PC-3 (cell line): Measurements from ENCODE around the gene FOLR2. TPM values are rescaled to one million over a fixed set of nuclear protein-coding genes. Genes with fewer than 3 reads are reported as not detected.

Experiments
- ATAC-seq: fragments of 200-7000 bp; cut with Tn5 transposase; 2 replicates; pipeline ENCODE4 v1.9.1; 2020; ENCODE audit warnings: mild to moderate bottlenecking, moderate library complexity
- BruUV-seq: library from RNA; stranded (reverse); fragments of 400-500 nt; replicated peaks from 2 replicates; lab custom pipeline; 2021; lab: Mats Ljungman, UMichigan
- CTCF ChIA-PET: fragments of 300-600 bp; sonication (Branson Sonifier 250); formaldehyde crosslinking; loops from one replicate; lab custom pipeline; 2022; ENCODE audit warnings: antibody characterized with exemption; lab: Charles Lee
- POLR2A ChIA-PET: fragments of 300-600 bp; sonication (Branson Sonifier 250); formaldehyde crosslinking; loops from one replicate; lab custom pipeline; 2022; ENCODE audit warnings: antibody characterized with exemption; ENCODE audit not compliant: unreplicated experiment; lab: Charles Lee
- DNase-seq: peaks from one replicate; pipeline ENCODE4 v3.0.0-alpha.2; 2015
- H2AFZ ChIP-seq: fragments of 300-600 bp; sonication (generic); 2 replicates; pipeline ENCODE4 v1.6.0; 2016; ENCODE audit warnings: antibody characterized with exemption, low read length
- H3F3A ChIP-seq: fragments of 300-600 bp; sonication (generic); one replicate; pipeline ENCODE4 v1.6.0; 2017; ENCODE audit warnings: antibody characterized with exemption, low read length, control low read depth, mild to moderate bottlenecking; ENCODE audit not compliant: unreplicated experiment
- H3K27ac ChIP-seq: fragments of 300-600 bp; sonication (generic); 2 replicates; pipeline ENCODE4 v1.5.1; 2016; ENCODE audit warnings: mild to moderate bottlenecking, low read length
- H3K27me3 ChIP-seq: fragments of 300-600 bp; sonication (generic); 2 replicates; pipeline ENCODE4 v1.6.1; 2016; ENCODE audit warnings: low read length, mixed read lengths
- H3K36me3 ChIP-seq: fragments of 300-600 bp; sonication (generic); 2 replicates; pipeline ENCODE4 v1.6.1; 2016; ENCODE audit warnings: low read depth, mixed run types, low read length, mixed read lengths
- H3K4me1 ChIP-seq: fragments of 300-600 bp; sonication (generic); 2 replicates; pipeline ENCODE4 v1.5.1; 2016; ENCODE audit warnings: low read length; ENCODE audit not compliant: insufficient read depth
- H3K4me2 ChIP-seq: fragments of 300-600 bp; sonication (generic); 2 replicates; pipeline ENCODE4 v1.6.0; 2016; ENCODE audit warnings: low read length
- H3K4me3 ChIP-seq: fragments of 300-600 bp; sonication (generic); 2 replicates; pipeline ENCODE4 v1.5.1; 2016; ENCODE audit warnings: mild to moderate bottlenecking, low read length, mixed read lengths
- H3K79me2 ChIP-seq: fragments of 300-600 bp; sonication (generic); 2 replicates; pipeline ENCODE4 v1.6.1; 2017; ENCODE audit warnings: low read length, mixed read lengths
- H3K9ac ChIP-seq: fragments of 300-600 bp; sonication (generic); 2 replicates; pipeline ENCODE4 v1.6.0; 2016; ENCODE audit warnings: mild to moderate bottlenecking, low read length
- H3K9me2 ChIP-seq: fragments of 300-600 bp; sonication (generic); replicated peaks from 2 replicates; pipeline ENCODE4 v1.6.1; 2016; ENCODE audit warnings: mixed run types, low read length, mixed read lengths
- H3K9me3 ChIP-seq: fragments of 300-600 bp; sonication (generic); 2 replicates; pipeline ENCODE4 v1.6.1; 2016; ENCODE audit warnings: low read length, mixed read lengths
- H4K20me1 ChIP-seq: fragments of 300-600 bp; sonication (generic); 2 replicates; pipeline ENCODE4 v1.6.1; 2016; ENCODE audit warnings: low read length, mixed read lengths
- EZH2 ChIP-seq: fragments of 300-600 bp; sonication (generic); IDR thresholded peaks from one replicate; pipeline ENCODE4 v1.6.1; 2017; ENCODE audit warnings: antibody characterized with exemption, mild to moderate bottlenecking, low read length; ENCODE audit not compliant: unreplicated experiment
- EZH2phosphoT487 ChIP-seq: fragments of 300-600 bp; sonication (generic); IDR thresholded peaks from 2 replicates; pipeline ENCODE4 v1.6.1; 2018; ENCODE audit warnings: mild to moderate bottlenecking, antibody characterized with exemption, low read length, borderline replicate concordance
- intact Hi-C: fragments of 100-400 bp; cut with micrococcal nuclease; formaldehyde crosslinking; loops from 2 replicates; pipeline ENCODE4 v1.9.0; 2023
- total RNA-seq: library from RNA; depleted of rRNA; stranded (reverse); fragments of >200 nt; gene quantifications from 2 replicates; pipeline ENCODE4 v1.2.3, GENCODE V29; 2014
- TF ChIP-seq, protein P1 (sequence below): fragments of 300-600 bp; sonication (generic); conservative IDR thresholded peaks from 2 replicates; pipeline ENCODE4 v1.5.1; 2017; ENCODE audit warnings: antibody characterized with exemption, low read depth, mild to moderate bottlenecking, low read length

FOLR2 gene
- total RNA-seq, 1 experiment from 2014 or later: not detected

DNA sequence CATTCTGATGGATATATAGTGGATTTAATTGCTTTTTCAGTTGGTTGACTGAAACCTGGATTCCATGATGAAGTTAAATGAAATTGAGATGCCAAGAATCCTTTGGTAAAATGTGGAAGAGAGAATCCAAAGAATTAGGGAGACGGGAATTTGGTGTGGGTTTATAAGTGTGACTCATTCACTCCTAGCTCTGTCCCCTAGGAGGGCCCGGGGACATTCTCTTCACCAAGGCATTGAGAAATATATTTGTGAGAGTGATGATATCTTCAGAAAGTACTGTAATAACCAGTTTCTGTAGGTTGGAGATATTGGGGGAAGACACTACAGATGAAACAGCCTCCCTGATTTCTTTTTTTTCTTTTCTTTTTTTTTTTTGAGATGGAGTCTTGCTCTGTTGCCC is 41.0 kb downstream of the FOLR2 start:
- H3K9me2 ChIP-seq: no peaks in the 10 kb centered on the region
- H3K9ac ChIP-seq: no peak overlapping the region
- no peak overlapping the region for H2AFZ ChIP-seq
- BruUV-seq: no TSS peak
- H3K4me3 ChIP-seq: no peak overlapping the region
- POLR2A ChIA-PET: no interaction called here
- no peaks in the 10 kb centered on the region for H3K9me3 ChIP-seq
- no peaks in the 10 kb centered on the region for H4K20me1 ChIP-seq
- H3K36me3 ChIP-seq: no peaks in the 10 kb centered on the region
- H3K4me2 ChIP-seq: no peak overlapping the region
- ATAC-seq (no peak), DNase-seq (no peak)
- CTCF ChIA-PET: no interaction called here
- peaks cover 27% of the 10 kb centered on the region for H3K27me3 ChIP-seq
- no peaks in the 10 kb centered on the region for H3K4me1 ChIP-seq
- H3K27ac ChIP-seq: no peak overlapping the region
- TF ChIP-seq, protein P1, sequence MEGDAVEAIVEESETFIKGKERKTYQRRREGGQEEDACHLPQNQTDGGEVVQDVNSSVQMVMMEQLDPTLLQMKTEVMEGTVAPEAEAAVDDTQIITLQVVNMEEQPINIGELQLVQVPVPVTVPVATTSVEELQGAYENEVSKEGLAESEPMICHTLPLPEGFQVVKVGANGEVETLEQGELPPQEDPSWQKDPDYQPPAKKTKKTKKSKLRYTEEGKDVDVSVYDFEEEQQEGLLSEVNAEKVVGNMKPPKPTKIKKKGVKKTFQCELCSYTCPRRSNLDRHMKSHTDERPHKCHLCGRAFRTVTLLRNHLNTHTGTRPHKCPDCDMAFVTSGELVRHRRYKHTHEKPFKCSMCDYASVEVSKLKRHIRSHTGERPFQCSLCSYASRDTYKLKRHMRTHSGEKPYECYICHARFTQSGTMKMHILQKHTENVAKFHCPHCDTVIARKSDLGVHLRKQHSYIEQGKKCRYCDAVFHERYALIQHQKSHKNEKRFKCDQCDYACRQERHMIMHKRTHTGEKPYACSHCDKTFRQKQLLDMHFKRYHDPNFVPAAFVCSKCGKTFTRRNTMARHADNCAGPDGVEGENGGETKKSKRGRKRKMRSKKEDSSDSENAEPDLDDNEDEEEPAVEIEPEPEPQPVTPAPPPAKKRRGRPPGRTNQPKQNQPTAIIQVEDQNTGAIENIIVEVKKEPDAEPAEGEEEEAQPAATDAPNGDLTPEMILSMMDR: no peak
- no peak for TF ChIP-seq EZH2phosphoT487
- H3K79me2 ChIP-seq: no peaks in the 10 kb centered on the region
- intact Hi-C loops: no loop called here
- no peaks in the 10 kb centered on the region for H3F3A ChIP-seq

DNA sequence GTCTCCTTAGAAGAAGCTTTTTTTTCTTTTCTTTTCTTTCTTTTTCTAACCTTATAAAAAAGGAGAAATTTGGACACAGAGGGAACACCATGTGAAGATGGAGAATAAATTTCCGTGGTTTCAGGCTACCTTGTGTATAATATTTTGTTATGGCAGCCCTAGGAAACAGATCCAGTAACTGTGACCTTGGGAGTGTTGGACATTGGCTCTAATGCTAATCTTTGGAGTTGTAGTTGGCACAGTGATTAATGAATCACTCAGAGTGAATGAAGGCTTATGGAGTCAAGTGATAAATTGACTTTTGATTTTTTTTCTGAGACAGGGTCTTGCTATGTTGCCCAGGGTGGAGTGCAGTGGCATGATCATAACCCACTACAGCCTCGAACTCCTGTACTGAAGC is 42.9 kb downstream of the FOLR2 start:
- Histone ChIP-seq H3K36me3 (no peaks in the 10 kb centered on the region), H3K27ac (no peak overlapping the region), H3K9me3 (no peaks in the 10 kb centered on the region), H2AFZ (no peak overlapping the region), H3K27me3 (peaks cover 18% of the 10 kb centered on the region), H3F3A (no peaks in the 10 kb centered on the region), H3K79me2 (no peaks in the 10 kb centered on the region), H3K9me2 (no peaks in the 10 kb centered on the region), H3K9ac (no peak overlapping the region), H3K4me2 (no peak overlapping the region), H4K20me1 (no peaks in the 10 kb centered on the region), H3K4me1 (0 out of 2 replicates have a peak, but pooled peaks cover 3% of the 10 kb centered on the region), H3K4me3 (no peak overlapping the region)
- ChIA-PET CTCF (interaction anchor here (0.6 kb wide), 1 partner anchor 116 kb away, joined by 3 read pairs; no protein-coding TSS in a partner anchor), POLR2A (no interaction called here)
- intact Hi-C loops: no loop called here
- ATAC-seq (no peak), DNase-seq (no peak)
- TF ChIP-seq, protein P1: no peak
- no peak for TF ChIP-seq EZH2phosphoT487
- no peak for TF ChIP-seq EZH2
- no TSS peak for BruUV-seq

GRCh38 chr11:72260574-72260973 is 44.0 kb downstream of the FOLR2 start:
- Histone ChIP-seq H3K9me2 (no peaks in the 10 kb centered on the region), H3K4me2 (no peak overlapping the region), H3K4me3 (no peak overlapping the region), H3K9ac (no peak overlapping the region), H3K27me3 (peaks cover 7% of the 10 kb centered on the region; the same call in 1 of the 2 replicates), H3K4me1 (0 out of 2 replicates have a peak, but pooled peaks cover 3% of the 10 kb centered on the region), H3K27ac (no peak overlapping the region), H3K9me3 (no peaks in the 10 kb centered on the region), H4K20me1 (no peaks in the 10 kb centered on the region), H3F3A (no peaks in the 10 kb centered on the region), H3K36me3 (no peaks in the 10 kb centered on the region), H2AFZ (no peak overlapping the region), H3K79me2 (no peaks in the 10 kb centered on the region)
- TF ChIP-seq EZH2: no peak
- TF ChIP-seq, protein P1: no peak
- TF ChIP-seq EZH2phosphoT487: no peak
- ATAC-seq: no peak
- CTCF ChIA-PET: interaction anchor here (0.7 kb wide), 1 partner anchor 235 kb away, joined by 4 read pairs; no protein-coding TSS in a partner anchor
- no TSS peak for BruUV-seq
- POLR2A ChIA-PET: interaction anchor here (0.6 kb wide), 1 partner anchor 1387 kb away, joined by 3 read pairs; no protein-coding TSS in a partner anchor
- no peak for DNase-seq
- intact Hi-C loops: no loop called here
